Panc1 (cell line): ENCODE results near the gene PDPN. TPM values are rescaled to one million over a fixed set of nuclear protein-coding genes. Genes with fewer than 3 reads are reported as not detected.

Experiments
- ATAC-seq: fragments of 200-7000 bp; cut with Tn5 transposase; 2 replicates; pipeline ENCODE4 v1.9.1; 2020; ENCODE audit warnings: mild to moderate bottlenecking, moderate library complexity
- BruUV-seq: library from RNA; stranded (reverse); fragments of 400-500 nt; replicated peaks from 2 replicates; lab custom pipeline; 2021; lab: Mats Ljungman, UMichigan
- CTCF ChIA-PET: fragments of 300-600 bp; sonication (Branson Sonifier 250); formaldehyde crosslinking; loops from one replicate; lab custom pipeline; 2022; ENCODE audit warnings: antibody characterized with exemption; lab: Charles Lee
- POLR2A ChIA-PET: fragments of 300-600 bp; sonication (Branson Sonifier 250); formaldehyde crosslinking; loops from one replicate; lab custom pipeline; 2022; ENCODE audit warnings: antibody characterized with exemption; lab: Charles Lee
- DNase-seq: peaks from one replicate; pipeline ENCODE4 v3.0.0-alpha.2; 2010; ENCODE audit warnings: low read depth, low spot score
- H3K27ac ChIP-seq: 2 replicates; pipeline ENCODE4 v1.5.1; 2011; ENCODE audit warnings: mild to moderate bottlenecking, low read length, inconsistent platforms
- H3K27me3 ChIP-seq: fragments of 200-500 bp; sonication (Bioruptor generic); 2 replicates; pipeline ENCODE4 v1.6.0; 2014; ENCODE audit warnings: low read length, inconsistent platforms; ENCODE audit not compliant: control insufficient read depth, insufficient read depth
- H3K36me3 ChIP-seq: fragments of 200-500 bp; sonication (Bioruptor generic); 2 replicates; pipeline ENCODE4 v1.5.1; 2014; ENCODE audit warnings: inconsistent platforms, mild to moderate bottlenecking, low read length, moderate library complexity; ENCODE audit not compliant: control insufficient read depth, insufficient read depth
- H3K4me1 ChIP-seq: 2 replicates; pipeline ENCODE4 v1.5.1; 2011; ENCODE audit warnings: inconsistent platforms, mild to moderate bottlenecking, low read length, moderate library complexity; ENCODE audit not compliant: control insufficient read depth, insufficient read depth
- H3K4me3 ChIP-seq, 2 experiments: 2 replicates each; pipeline ENCODE4 v1.5.1; 2011 to 2012; ENCODE audit warnings: low read depth in 2 of 2, low read length in 2 of 2, mild to moderate bottlenecking in 2 of 2, inconsistent platforms in 1 of 2, moderate library complexity in 1 of 2
- H3K9me3 ChIP-seq: fragments of 200-500 bp; sonication (Bioruptor generic); 2 replicates; pipeline ENCODE4 v1.5.1; 2014; ENCODE audit warnings: low read depth, mild to moderate bottlenecking, inconsistent platforms, low read length, moderate library complexity; ENCODE audit not compliant: control insufficient read depth, insufficient read depth
- POLR2AphosphoS5 ChIP-seq: IDR thresholded peaks from 2 replicates; pipeline ENCODE4 v1.6.1; 2012; ENCODE audit warnings: mild to moderate bottlenecking, low read depth, low read length, moderate library complexity
- SIN3A ChIP-seq: IDR thresholded peaks from 2 replicates; pipeline ENCODE4 v1.6.1; 2012; ENCODE audit warnings: low read depth, mild to moderate bottlenecking, low read length, moderate library complexity, borderline replicate concordance; ENCODE audit not compliant: insufficient read depth
- TCF7L2 ChIP-seq: IDR thresholded peaks from 2 replicates; pipeline ENCODE4 v1.6.1; 2011; ENCODE audit warnings: mild to moderate bottlenecking, low read depth, low read length, inconsistent platforms
- in situ Hi-C: cut with HindIII; loops from 2 replicates; pipeline ENCODE4 v1.10.0; 2016; ENCODE audit warnings: low sequenced_read_pairs, low pct_unique_long_range_greater_than_20kb
- intact Hi-C: fragments of 100-400 bp; cut with micrococcal nuclease; formaldehyde crosslinking; loops from one replicate; pipeline ENCODE4 v1.10.0; 2022; ENCODE audit not compliant: unreplicated experiment
- total RNA-seq: library from RNA; stranded (reverse); gene quantifications from one replicate; pipeline ENCODE4 v1.2.1, GENCODE V29; 2021; ENCODE audit not compliant: unreplicated experiment
- TF ChIP-seq, protein P1 (sequence below), 2 experiments: IDR thresholded peaks; 2 replicates each; pipeline ENCODE4 v1.6.1; 2011 to 2012; ENCODE audit warnings: low read depth in 2 of 2, control low read depth in 1 of 2, low read length in 1 of 2, mild to moderate bottlenecking in 1 of 2, moderate library complexity in 1 of 2; ENCODE audit not compliant: insufficient read depth in 1 of 2
- TF ChIP-seq, protein P2 (sequence below): fragments of 450-650 bp; IDR thresholded peaks from 2 replicates; pipeline ENCODE4 v1.5.1; 2017; ENCODE audit warnings: mild to moderate bottlenecking

The PDPN gene
- total RNA-seq, 1 experiment from 2014 or later: 0.28 TPM

DNA sequence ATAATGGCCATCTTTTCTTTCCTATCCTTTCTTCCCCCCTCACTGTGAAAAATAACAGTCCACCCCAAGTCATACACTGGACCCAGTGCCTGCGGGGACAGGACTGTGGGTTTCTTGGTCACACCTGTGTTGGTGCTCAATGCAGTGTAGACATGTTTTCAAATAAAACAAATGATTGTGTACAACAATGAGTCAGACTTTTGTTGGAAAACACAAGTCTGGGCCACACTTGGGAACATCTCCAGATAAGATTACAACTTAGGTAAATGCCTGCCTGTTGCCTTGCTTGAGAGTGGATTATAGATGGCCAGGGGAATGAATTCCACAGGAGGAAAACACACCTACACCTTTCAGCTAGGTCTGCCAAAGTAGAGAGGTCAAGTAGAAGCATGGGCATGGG lies 34.1 kb downstream of the PDPN start:
- Histone ChIP-seq H3K27ac (no peak overlapping the region), H3K4me3 (no peak overlapping the region), H3K36me3 (no peaks in the 10 kb centered on the region), H3K9me3 (no peaks in the 10 kb centered on the region), H3K4me1 (no peaks in the 10 kb centered on the region), H3K27me3 (no peaks in the 10 kb centered on the region; the same call in 1 of the 2 replicates)
- DNase-seq (no peak), ATAC-seq (no peak)
- TF ChIP-seq SIN3A: no peak
- no peak for TF ChIP-seq POLR2AphosphoS5
- TF ChIP-seq, protein P1, sequence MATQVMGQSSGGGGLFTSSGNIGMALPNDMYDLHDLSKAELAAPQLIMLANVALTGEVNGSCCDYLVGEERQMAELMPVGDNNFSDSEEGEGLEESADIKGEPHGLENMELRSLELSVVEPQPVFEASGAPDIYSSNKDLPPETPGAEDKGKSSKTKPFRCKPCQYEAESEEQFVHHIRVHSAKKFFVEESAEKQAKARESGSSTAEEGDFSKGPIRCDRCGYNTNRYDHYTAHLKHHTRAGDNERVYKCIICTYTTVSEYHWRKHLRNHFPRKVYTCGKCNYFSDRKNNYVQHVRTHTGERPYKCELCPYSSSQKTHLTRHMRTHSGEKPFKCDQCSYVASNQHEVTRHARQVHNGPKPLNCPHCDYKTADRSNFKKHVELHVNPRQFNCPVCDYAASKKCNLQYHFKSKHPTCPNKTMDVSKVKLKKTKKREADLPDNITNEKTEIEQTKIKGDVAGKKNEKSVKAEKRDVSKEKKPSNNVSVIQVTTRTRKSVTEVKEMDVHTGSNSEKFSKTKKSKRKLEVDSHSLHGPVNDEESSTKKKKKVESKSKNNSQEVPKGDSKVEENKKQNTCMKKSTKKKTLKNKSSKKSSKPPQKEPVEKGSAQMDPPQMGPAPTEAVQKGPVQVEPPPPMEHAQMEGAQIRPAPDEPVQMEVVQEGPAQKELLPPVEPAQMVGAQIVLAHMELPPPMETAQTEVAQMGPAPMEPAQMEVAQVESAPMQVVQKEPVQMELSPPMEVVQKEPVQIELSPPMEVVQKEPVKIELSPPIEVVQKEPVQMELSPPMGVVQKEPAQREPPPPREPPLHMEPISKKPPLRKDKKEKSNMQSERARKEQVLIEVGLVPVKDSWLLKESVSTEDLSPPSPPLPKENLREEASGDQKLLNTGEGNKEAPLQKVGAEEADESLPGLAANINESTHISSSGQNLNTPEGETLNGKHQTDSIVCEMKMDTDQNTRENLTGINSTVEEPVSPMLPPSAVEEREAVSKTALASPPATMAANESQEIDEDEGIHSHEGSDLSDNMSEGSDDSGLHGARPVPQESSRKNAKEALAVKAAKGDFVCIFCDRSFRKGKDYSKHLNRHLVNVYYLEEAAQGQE (IDR thresholded peaks at IDR 0.05; ENCODE audit: insufficient read depth in 1 of 2, low read depth in 2 of 2, low read length in 1 of 2): no peak
- TF ChIP-seq TCF7L2: no peak
- TF ChIP-seq, protein P2, sequence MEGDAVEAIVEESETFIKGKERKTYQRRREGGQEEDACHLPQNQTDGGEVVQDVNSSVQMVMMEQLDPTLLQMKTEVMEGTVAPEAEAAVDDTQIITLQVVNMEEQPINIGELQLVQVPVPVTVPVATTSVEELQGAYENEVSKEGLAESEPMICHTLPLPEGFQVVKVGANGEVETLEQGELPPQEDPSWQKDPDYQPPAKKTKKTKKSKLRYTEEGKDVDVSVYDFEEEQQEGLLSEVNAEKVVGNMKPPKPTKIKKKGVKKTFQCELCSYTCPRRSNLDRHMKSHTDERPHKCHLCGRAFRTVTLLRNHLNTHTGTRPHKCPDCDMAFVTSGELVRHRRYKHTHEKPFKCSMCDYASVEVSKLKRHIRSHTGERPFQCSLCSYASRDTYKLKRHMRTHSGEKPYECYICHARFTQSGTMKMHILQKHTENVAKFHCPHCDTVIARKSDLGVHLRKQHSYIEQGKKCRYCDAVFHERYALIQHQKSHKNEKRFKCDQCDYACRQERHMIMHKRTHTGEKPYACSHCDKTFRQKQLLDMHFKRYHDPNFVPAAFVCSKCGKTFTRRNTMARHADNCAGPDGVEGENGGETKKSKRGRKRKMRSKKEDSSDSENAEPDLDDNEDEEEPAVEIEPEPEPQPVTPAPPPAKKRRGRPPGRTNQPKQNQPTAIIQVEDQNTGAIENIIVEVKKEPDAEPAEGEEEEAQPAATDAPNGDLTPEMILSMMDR: no peak
- intact Hi-C loops (no loop called here), in situ Hi-C loops (no loop called here)
- BruUV-seq: no TSS peak
- POLR2A ChIA-PET: no interaction called here
- CTCF ChIA-PET: no interaction called here

DNA sequence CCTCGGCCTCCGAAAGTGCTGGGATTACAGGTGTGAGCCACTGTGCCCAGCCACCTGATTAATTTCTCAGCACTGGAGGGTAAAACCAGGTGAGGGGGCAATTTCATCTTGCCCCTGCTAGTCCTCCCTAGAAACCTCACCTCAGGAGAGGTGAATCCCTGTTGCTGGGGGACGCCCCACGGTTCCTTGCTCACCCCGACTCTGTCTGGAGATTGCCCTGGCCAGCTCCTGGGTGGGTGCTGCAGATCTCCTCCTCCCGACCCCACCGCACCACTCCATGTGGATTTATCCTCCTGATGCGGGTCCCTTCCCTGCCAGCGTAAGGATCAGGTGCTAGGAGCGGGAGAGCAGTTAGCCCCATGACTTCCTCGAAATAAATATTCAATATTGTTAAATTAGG lies 34.9 kb downstream of the PDPN start:
- DNase-seq (no peak), ATAC-seq (no peak)
- intact Hi-C loops (no loop called here), in situ Hi-C loops (no loop called here)
- Histone ChIP-seq H3K4me3 (no peak overlapping the region), H3K27ac (no peak overlapping the region), H3K36me3 (no peaks in the 10 kb centered on the region), H3K27me3 (no peaks in the 10 kb centered on the region; the same call in 1 of the 2 replicates), H3K9me3 (no peaks in the 10 kb centered on the region), H3K4me1 (no peaks in the 10 kb centered on the region)
- CTCF ChIA-PET: no interaction called here
- POLR2A ChIA-PET: no interaction called here
- no TSS peak for BruUV-seq
- TF ChIP-seq SIN3A (no peak), TCF7L2 (no peak), POLR2AphosphoS5 (no peak)
- TF ChIP-seq, protein P2: no peak
- TF ChIP-seq, protein P1 (IDR thresholded peaks at IDR 0.05; ENCODE audit: insufficient read depth in 1 of 2, low read depth in 2 of 2, low read length in 1 of 2): no peak
